ENCODE results near the gene EWSR1. TPM values are rescaled to one million over a fixed set of nuclear protein-coding genes. Genes with fewer than 3 reads are reported as not detected.

The EWSR1 gene
- total RNA-seq, 1 donor from 2014 or later, result 159 TPM

GRCh38 chr22:29329581-29329980 is 61.5 kb downstream of the EWSR1 start:
- no peak for DNase-seq
- intact Hi-C loops (cut with DNase I), result no loop called here
- no peaks in the 10 kb centered on the region for H3K27me3 ChIP-seq (ENCODE audit: low read depth)
- peaks cover 83% of the 10 kb centered on the region for H3K36me3 ChIP-seq
- no peak overlapping the region for H3K27ac ChIP-seq
- TF ChIP-seq, protein P1, sequence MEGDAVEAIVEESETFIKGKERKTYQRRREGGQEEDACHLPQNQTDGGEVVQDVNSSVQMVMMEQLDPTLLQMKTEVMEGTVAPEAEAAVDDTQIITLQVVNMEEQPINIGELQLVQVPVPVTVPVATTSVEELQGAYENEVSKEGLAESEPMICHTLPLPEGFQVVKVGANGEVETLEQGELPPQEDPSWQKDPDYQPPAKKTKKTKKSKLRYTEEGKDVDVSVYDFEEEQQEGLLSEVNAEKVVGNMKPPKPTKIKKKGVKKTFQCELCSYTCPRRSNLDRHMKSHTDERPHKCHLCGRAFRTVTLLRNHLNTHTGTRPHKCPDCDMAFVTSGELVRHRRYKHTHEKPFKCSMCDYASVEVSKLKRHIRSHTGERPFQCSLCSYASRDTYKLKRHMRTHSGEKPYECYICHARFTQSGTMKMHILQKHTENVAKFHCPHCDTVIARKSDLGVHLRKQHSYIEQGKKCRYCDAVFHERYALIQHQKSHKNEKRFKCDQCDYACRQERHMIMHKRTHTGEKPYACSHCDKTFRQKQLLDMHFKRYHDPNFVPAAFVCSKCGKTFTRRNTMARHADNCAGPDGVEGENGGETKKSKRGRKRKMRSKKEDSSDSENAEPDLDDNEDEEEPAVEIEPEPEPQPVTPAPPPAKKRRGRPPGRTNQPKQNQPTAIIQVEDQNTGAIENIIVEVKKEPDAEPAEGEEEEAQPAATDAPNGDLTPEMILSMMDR (IDR thresholded peaks at IDR 0.05), result no peak
- ATAC-seq, result no peak
- no peaks in the 10 kb centered on the region for H3K9me3 ChIP-seq
- no peak overlapping the region for H3K4me3 ChIP-seq
- H3K4me1 ChIP-seq, result no peaks in the 10 kb centered on the region

DNA sequence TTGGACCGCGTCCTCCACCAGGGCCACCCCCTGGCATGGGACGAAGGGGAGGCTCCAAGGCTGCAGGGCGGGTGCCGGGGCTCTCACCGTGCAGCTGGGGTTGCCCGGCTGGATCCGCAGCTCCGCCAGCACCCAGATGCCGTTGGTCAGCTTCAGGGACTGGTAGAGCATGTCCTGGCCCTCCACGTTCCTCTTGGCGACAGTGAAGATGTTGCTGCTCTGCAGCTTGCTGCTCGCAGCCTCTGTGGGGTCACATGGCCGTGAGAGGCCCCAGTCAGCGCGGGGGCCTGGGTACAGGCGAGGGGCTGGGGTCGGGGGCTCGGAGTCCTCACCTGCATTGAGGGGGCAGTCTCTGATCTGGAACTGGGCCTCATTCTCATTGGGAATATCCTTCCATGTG is 62.2 kb downstream of the EWSR1 start:
- intact Hi-C loops (cut with DNase I), result no loop called here
- peaks cover 90% of the 10 kb centered on the region for H3K36me3 ChIP-seq
- H3K27me3 ChIP-seq (ENCODE audit: low read depth), result no peaks in the 10 kb centered on the region
- no peak overlapping the region for H3K4me3 ChIP-seq
- TF ChIP-seq, protein P1 (IDR thresholded peaks at IDR 0.05), result no peak
- no peaks in the 10 kb centered on the region for H3K4me1 ChIP-seq
- DNase-seq, result no peak
- H3K9me3 ChIP-seq, result no peaks in the 10 kb centered on the region
- H3K27ac ChIP-seq, result no peak overlapping the region
- ATAC-seq, result no peak

DNA sequence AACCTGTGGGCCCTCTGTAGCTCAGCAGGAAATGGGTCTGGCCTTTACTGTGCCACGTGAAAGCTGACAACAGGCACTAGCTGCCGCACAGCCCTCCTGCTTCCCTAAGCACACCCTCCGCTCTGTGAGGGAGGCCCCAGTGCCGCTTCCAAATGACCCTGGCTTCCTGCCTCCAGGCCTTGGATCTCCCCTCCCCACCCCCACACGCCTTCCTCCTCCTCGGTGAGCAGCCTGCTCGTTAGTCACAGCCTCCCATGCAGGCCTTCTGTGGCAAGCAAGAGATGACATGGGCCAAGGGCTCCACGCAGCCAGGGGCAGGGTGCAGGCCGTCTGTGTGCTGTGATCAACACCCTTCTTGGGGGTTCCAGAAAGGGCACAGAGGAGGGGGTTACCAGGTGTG is 62.7 kb downstream of the EWSR1 start:
- Histone ChIP-seq H3K9me3 (no peaks in the 10 kb centered on the region), H3K27me3 (ENCODE audit: low read depth) (no peaks in the 10 kb centered on the region), H3K4me1 (no peaks in the 10 kb centered on the region), H3K36me3 (peaks cover 95% of the 10 kb centered on the region), H3K4me3 (no peak overlapping the region), H3K27ac (no peak overlapping the region)
- DNase-seq (no peak), ATAC-seq (no peak)
- TF ChIP-seq, protein P1 (IDR thresholded peaks at IDR 0.05), result no peak
- intact Hi-C loops (cut with DNase I), result no loop called here

- no peaks in the 10 kb centered on the region for H3K27me3 ChIP-seq (ENCODE audit: low read depth)
- TF ChIP-seq, protein P1 (IDR thresholded peaks at IDR 0.05), result no peak
- DNase-seq (no peak), ATAC-seq (no peak)
- H3K4me1 ChIP-seq, result no peaks in the 10 kb centered on the region
- intact Hi-C loops (cut with DNase I), result no loop called here
- no peaks in the 10 kb centered on the region for H3K9me3 ChIP-seq
- H3K36me3 ChIP-seq, result peaks cover 99% of the 10 kb centered on the region
- H3K4me3 ChIP-seq, result no peak overlapping the region
- H3K27ac ChIP-seq, result no peak overlapping the region
Observed at GRCh38 chr22:29331213-29331612, 63.1 kb downstream of the EWSR1 start.

GRCh38 chr22:29331658-29332300 is 63.7 kb downstream of the EWSR1 start:
- TF ChIP-seq, protein P1 (IDR thresholded peaks at IDR 0.05), result no peak
- intact Hi-C loops (cut with DNase I), result no loop called here

More at GRCh38 chr22:29331658-29332300, 63.7 kb downstream of the EWSR1 start:
- Histone ChIP-seq H3K4me3 (no peak overlapping the region), H3K36me3 (peaks cover 99% of the 10 kb centered on the region), H3K9me3 (no peaks in the 10 kb centered on the region), H3K4me1 (no peaks in the 10 kb centered on the region), H3K27ac (no peak overlapping the region), H3K27me3 (ENCODE audit: low read depth) (no peaks in the 10 kb centered on the region)
- ATAC-seq (no peak), DNase-seq (no peak)
